OCI-M2 (cell line): Measurements from ENCODE around the gene TRNAU1AP.
A peak's percentile ranks its signal among the peaks of the same experiment; 100 is the strongest.
"Not testable (repeated sequence)": the region's sequence is repeated elsewhere in the genome, so short reads cannot be mapped to it uniquely, and the experiment has no call there.

Source experiments
- DNase-seq: peaks from one replicate; lab custom pipeline; 2025; ENCODE audit not compliant: unreplicated experiment; lab: John Stamatoyannopoulos, UW

Gene TRNAU1AP

DNA sequence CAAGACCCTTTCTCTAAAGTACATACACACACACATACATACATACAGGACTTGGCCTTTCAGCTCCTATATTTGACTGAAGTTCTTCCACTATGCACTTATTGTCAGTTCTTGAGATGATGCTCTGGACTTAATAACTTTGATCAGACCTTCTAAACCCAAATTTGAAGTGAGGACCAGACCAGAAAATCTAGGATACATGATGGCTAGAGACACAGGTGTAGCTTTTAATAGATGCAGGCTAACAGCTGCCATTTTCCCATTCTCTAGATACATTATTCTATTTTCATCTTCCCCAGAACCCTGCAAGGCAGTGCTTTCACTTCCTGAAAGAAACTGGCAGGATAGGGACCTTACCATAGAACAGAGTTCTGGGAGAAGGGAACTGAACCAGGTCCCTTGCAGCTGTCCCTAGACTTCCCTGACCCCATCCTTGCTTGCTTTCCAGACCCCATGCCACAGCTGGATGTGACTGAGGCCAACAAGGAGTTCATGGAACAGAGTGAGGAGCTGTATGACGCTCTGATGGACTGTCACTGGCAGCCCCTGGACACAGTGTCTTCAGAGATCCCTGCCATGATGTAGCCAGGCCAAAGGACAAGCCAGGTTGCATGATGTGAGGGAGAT lies 24.3 kb downstream of the TRNAU1AP start:
- no peak for DNase-seq

DNA sequence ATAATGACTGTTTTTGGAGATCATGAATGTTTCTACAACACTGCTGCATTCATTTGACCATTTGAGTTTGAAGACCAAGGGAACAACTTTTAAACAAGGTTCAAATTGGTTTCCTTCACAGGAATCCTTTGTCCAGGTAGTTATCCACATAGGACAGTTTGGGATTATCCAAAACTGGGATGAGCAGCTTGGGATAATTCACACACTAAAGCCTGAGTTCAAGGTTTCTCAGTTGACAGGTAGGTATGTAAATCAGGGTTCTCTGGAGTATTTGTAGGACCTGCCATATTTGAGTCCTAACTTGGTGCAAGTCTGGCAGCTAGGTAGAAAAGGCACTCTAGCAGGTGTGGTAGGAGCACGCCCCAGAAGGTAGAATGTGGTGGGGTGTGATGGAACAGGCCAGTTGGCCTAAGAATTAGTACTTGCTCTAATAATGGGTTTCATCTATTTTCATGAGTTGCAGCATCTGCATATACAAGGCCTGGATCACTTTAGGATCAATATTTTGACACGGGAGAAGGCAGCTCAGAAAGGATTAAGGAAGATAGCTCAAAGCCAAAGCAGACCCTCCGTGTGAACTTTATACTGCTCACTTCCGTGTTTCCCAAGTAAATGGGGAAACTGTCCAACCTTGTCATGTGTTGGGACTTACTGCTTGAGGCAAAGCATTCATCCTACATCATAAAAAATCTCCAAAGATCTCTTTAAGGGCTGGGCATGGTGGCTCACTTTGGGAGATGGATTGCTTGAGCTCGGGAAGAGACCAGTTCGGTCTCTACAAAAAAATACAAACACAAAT lies 25.1 kb downstream of the TRNAU1AP start:
- DNase-seq = no peak

DNA sequence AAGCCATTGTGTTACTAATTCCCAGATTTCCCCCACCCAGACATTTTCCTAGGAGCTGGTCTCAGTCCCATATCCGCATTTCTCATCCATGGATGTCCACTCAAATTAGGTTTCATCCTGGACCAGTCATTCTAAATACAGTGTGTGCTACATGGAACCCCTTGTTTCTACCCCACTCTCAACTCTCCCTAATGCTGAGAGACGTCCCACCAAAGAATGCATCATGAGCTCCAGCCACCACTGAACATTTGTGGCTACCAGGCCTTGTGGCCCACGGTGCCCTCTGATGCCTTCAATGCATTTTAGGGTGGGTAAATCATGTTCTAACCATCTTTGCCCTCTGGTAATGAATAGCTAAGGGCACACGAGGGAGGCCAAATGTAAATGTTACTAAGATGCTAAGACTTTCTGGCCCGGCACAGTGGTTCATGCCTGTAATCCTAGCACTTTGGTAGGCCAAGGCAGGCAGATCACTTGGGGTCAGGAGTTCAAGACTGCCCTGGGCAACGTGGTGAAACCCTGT lies 25.9 kb downstream of the TRNAU1AP start:
- no peak for DNase-seq

DNA sequence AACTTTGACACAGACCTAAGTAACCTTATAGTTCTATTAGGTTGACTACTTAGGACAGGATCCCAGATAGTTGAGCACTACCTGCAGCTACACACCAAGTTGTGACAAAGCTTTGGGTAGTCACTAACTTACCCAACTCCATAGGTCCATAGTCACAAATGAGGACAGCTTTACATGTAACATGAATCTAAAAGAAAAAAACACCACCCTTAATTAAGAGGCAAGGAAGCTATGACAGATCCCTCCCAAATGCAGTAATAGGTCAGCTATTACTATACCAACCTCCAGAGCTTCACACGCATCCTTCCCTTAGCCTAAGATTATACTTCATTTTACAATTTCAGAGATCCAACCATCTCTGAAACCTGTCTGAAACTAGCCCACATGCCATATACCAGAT lies 26.5 kb downstream of the TRNAU1AP start:
- no peak for DNase-seq

DNA sequence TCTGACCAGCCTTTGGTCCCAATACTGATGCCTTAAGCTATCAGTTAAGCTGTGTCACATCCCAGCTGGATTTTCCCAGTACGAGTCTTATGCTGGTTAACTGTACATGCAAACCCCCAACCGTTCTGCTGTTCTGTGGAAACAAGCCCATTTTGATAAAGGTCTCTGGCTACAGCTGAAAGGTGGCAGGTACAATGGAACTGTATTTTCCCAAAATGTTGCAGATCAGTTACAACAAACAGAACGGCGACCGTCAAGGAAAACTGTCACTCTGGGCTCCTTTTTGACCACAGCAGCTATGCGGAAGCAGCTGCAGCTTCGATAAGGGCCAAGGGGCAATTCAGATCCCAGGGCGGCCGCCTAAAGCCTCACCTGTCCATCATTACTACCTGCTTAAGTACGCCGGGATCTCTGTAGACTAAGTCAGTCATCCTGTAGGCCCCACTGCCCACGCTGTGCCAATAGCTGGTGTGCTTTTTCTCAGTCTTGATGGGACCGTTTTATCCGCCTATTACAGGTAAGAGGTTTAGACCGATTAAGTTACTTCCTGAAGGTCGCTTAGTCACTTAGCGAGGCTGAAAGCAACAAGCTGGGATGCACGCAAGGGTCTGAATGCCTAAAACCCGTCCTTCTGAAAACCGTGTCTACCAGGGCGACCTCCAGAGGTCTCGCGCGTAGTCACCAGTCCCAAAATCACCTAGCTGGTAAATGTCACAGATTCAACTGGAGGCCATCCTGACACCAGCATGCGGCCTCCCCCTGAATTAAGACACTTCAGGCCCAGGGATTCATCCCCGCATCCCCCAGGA lies 28.0 kb downstream of the TRNAU1AP start:
- DNase-seq = no peak

DNA sequence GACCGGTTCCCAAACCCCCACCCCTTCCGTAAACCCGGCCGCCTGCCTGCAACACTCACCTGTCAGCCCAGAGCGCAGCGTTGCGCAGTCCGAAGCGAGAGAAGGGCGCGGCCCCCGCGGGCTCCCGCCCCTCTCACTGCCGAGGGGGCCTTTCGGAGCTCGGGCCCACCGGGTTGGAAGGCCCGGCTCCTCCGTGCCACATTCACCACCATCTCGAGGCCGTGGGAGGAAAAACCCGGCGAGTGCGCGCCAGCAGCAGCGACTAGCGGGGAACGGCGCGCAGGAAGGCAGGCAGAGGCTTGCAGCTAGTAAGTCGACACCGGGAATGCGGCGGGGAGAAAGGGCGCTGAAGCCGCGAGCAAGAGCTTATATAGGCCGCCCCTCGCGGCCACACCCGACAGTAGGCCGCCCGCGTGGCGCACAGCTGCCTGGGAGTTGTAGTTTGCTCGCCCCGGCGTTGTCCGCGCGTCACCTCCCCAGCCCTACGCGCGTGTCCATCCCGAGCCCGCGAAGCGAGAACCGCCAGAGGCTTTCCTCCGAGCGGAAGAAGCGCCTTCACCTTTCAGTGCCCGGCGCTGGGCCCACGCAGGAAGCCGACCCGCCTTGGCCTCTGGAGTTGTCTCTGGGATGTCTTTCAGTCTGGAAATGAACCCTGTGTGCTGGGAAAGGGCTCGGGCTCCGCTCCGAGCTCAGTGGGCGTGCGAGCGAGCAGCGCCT lies 28.8 kb downstream of the TRNAU1AP start:
- peak; percentile 55 for DNase-seq

DNA sequence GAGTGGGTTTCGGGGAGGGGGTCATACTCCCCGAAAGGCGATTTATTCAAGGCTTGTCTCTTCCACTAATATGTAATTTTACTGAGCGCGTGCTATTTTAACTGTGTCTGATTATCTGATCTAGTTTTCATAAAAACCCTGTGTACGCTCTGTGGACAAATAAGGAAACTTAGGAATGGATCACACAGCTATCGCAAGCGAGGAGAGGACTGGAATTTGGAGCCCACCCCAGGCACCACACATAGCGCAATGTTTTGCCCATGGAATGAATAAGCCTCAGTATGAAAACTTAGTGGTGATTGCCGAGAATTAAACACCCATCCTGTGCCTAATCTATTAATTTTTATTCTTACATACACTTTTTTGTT lies 29.3 kb downstream of the TRNAU1AP start:
- DNase-seq = no peak

DNA sequence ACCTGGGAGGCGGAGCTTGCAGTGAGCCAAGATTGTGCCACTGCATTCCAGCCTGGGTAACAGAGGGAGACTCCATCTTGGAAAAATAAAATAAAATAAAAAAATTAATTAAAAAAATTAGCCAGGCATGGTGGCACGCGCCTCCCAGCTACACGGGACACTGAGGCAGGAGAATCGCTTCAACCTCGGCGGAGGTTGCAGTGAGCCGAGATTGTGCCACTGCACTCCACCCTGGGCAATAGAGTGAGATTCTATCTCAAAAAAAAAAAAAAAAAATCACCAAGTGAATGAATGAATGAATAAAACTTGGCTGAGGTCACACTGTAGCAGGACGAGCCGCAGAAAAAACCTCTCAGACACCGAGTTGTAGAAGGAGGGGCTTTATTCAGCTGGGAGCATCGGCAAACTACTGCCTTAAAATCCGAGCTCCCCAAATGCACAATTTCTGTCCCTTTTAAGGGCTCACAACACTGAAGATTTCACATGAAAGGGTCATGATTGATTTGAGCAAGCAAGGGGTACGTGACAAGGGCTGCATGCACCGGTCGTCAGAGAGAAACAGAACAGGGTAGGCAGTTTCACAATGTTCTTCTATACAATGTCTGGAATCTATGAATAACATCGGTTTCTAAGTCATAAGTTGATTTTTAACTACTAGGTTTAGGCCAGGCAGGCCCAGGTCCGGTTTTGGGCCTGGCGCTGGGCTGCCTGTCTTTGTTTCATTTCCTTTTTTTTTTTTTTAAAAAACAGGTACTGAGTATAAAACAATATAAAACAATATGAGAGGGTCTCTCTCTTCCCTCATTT lies 33.9 kb downstream of the TRNAU1AP start:
- not testable (repeated sequence) for DNase-seq

DNA sequence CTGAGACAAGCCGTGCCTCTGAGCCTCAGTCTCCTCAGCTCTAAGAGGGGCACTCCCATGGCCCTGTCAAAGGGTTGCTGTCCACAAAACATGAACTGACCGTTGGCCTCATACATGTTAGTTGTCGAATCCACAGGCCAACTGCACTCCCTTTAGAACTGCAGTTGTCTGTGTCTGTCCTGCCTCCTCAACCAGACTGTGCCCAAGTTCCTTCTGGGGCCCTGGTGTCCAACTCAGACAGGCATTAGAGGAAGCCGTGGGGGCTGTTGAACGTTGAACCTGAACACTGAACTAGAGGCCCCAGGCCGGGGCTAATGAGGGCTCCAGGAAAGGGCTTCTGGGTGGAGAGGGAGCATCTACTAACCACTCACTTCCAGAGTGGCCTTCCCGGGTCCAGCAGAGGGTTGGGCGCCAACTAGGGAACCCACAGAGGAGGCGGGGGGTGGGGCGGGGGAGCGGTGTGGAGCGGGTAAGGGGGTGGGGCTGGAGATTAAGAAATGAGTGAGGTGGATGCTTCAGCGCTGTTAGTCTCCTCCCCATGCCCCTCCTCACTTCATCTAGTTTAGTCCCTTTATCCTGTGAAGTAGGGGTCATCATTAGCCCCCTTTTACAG lies 38.9 kb downstream of the TRNAU1AP start, which contains the start of gene RAB42:
Gene RAB42, plus strand, starts transcription at position 558 of the 613 bp plus-strand sequence. CDS start 247 bp downstream, outside the sequence.
- DNase-seq = no peak

DNA sequence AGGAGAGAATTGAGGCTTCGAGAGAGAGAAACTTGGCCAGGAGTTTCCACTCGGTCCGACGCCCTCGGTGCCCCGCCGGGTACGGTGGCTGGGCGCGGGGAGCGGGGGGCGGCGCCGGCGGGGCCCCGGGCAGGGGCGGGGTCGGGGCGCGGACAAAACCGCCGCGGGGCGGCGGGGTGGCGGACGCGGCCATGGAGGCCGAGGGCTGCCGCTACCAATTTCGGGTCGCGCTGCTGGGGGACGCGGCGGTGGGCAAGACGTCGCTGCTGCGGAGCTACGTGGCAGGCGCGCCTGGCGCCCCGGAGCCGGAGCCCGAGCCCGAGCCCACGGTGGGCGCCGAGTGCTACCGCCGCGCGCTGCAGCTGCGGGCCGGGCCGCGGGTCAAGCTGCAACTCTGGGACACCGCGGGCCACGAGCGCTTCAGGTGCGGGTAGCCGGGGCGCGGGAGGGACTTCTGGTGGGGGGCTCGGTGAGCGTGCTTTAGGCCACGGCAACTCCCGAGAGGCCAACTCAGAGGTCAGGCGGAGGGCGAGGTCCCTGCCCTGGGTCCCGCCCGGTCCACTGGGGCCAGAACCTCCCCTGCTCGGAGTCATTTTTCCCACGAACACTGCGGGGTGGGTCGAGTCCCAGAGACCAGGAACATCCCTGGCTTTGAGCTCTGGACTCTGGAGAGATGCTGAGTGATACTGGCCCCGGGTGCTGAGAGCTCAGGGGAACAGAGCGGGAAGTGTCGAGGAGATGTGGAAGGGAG lies 39.6 kb downstream of the TRNAU1AP start:
- no peak for DNase-seq

DNA sequence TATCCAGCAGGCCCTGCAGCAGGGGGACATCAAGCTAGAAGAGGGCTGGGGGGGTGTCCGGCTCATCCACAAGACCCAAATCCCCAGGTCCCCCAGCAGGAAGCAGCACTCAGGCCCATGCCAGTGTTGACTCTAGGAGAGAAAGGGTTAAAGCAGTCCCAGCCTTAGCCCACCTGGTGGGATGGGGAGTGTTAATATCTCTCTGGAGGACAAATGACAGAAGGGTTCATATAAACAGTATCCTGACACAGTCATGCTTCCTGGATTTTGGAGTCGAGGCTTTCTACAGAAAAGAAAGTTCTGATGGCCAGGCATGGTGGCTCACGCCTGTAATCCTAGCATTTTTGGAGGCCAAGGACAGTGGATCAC lies 41.1 kb downstream of the TRNAU1AP start:
- not testable (repeated sequence) for DNase-seq

DNA sequence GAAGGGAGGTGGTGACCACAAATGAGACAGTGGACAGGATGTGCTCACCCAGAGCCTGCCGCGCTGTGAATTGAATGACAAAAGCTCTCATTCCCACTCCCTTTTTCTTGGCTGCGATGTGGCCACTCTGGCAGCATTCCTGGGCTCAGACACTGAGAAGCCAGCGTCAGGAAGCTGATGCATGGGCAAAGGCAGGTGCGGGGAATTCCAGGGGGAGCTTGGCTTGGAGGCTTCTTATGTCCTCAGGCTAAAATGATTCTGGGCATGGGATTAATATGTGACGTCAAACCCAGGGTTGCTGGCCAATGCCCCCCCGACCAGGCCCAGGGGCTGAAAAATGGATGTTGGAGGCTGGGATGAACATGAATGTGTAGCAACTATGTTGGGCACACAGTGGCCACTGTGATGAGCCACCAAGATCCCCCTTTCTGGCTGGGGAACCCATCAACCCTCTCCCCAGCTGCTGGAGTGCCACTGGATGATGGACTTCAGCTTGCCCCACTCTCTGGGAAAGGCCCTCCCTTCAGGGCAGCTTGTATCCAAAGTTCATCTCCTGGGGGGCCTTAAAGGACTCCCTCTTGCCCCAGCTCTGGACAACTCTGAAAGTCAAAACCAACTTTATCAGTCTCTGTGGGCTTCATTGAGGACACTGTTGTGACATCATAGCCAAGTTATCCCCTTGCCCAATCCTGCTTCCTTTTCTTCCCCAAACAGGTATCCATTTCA lies 42.0 kb downstream of the TRNAU1AP start:
- DNase-seq = not testable (repeated sequence)

DNA sequence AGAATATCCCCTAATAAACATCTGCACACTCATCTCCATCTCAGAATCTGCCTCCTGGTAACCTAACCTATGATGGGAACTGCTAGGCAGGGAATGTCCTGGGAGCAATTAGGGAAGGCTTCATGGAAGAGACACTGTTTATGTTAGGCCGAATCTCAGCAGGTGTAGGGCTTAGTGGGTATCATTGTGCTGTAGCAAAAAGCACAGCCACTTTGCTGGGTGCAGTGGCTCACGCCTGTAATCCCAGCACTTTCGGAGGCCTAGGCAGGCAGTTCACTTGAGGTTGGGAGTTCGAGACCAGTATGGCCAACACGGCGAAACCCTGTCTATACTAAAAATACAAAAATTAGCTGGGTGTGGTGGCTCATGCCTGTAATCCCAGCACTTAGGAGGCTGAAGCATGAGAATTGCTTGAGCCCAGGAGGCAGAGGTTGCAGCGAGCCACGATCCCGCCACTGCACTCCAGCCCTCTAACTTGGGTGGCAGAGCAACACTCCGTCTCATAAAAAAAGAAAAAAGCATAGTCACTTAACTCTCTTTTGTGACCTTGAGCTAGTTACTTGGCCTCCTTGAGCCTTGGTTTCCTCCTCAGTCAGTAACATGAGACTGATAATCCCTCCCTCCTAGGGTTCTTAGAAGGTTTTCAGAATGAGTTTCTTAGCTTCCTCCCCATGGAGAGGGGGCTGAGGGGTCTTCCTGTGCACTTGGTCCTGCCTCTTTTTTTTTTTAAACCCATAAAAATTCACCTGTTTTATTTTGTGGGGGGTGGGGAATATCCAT lies 42.7 kb downstream of the TRNAU1AP start:
- no peak for DNase-seq

DNA sequence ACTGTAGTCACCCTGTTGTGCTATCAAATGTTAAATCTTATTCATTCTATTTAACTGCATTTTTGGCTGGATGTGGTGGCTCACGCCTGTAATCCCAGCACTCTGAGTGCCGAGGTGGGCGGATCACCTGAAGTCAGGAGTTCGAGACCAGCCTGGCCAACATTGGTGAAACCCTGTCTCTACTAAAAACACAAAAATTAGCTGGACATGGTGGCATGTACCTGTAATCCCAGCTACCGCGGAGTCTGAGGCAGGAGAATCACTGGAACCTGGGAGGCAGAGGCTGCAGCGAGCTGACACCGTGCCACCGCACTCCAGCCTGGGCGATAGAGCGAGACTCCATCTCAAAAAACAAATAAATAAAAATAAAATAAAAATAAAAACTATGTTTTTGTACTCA lies 43.4 kb downstream of the TRNAU1AP start:
- DNase-seq = not testable (repeated sequence)

DNA sequence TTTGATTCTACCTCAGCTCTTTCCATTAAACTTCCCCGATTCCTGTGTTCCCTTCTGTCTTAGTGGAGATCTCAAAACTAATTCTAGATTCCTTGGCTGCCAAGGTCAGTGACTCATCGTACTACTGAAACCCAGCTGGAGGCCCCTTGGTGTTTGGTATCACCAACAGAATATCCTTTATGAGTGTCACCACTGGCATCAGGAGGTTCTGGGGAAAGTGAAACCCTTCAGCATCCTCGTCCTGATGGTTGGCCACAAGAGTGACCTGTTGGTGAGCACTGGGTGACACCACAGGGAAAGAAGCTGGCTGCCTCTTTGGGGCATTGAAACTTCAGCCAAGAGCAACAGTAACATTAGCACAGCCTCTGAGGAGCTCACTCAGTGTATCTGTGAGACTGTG lies 48.8 kb downstream of the TRNAU1AP start:
- no peak for DNase-seq

DNA sequence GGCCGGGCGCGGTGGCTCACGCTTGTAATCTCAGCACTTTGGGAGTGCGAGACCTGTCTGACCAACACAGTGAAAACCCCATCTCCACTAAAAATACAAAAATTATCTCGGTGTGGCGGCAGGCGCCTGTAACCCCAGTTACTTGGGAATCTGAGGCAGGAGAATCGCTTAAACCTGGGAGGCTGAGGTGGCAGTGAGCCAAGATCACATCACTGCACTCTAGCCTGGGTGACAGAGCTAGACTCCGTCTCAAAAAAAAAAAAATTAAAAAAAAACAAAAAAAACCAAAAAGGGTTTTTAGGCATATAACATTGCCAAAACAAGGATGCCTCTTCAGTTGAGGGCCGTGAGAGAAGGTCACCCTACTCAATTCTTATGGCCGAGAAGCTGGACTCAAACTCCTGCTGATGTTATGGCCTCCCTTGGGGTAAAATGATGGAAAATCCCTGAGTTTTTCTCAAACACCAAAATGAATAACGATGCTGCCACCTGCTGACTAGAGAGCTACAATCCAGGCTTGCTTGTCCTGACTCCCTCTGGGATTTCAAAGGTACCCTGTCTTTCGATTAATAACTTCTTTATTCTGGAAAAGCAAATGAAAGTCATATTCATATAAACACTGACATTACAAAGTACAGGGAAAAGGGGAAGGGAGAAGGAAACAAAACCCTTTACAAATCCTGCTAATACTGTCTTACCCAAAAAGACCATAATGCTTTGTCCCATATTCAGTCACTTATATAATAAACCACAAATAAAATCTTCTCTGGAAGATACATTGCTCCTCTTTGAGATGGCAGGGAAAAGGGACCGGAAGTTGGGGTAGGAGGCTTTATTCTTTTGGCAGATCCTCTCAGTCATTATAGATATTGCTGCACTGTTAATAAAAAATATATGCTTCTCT lies 49.9 kb downstream of the TRNAU1AP start:
- no peak for DNase-seq

DNA sequence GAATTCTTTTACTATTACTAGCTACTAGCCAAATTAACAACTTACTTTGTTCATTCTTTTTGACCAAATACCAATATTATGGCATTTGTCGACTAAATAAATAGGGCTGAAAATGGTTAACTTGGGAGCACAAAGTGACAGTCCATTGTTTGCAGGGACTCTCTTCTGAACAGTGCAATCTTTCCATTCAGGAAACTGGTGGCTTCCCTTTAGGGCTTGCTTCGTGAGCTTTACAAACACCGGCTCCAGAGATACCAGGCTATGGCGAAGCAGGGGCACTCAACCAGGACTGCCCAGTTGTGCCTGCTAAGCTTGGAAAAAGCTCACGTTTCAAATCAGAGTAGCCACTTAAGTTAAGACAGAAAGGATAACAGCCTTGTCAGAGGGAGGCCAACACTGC lies 51.5 kb downstream of the TRNAU1AP start:
- no peak for DNase-seq
